VCaP (cell line): ENCODE measurements around the gene CMC1.

Experiments used
- H3K27ac ChIP-seq: fragments of 450-650 bp; 2 replicates; pipeline ENCODE4 v1.5.1; 2017
- CTCF ChIP-seq: fragments of 450-650 bp; conservative IDR thresholded peaks from 2 replicates; pipeline ENCODE4 v1.5.1; 2017; ENCODE audit warnings: mild to moderate bottlenecking, moderate library complexity

CMC1 gene

DNA sequence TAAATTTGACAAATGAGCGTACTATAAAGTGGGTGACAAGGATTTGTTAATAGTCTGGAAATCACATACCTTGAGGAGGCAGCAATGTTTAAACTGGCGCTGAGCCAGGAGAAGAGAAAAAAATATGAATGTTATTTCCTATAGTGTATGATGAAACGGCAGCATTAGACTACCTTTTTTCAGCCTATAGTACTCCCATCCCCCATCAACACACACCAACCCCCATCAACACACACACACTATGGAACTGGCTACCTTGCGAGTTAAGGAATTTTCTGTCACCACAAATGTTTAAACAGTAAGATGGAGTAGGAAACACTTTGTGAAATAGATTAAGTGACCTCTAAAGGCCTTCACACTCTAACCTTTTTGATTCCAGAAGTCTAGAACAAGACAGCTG is 60.3 kb downstream of the CMC1 start:
- TF ChIP-seq CTCF: no peak
- H3K27ac ChIP-seq: no peak overlapping the region

- TF ChIP-seq CTCF: no peak
- no peak overlapping the region for H3K27ac ChIP-seq
Measured at GRCh38 chr3:28308196-28308595, 66.8 kb downstream of the CMC1 start.

DNA sequence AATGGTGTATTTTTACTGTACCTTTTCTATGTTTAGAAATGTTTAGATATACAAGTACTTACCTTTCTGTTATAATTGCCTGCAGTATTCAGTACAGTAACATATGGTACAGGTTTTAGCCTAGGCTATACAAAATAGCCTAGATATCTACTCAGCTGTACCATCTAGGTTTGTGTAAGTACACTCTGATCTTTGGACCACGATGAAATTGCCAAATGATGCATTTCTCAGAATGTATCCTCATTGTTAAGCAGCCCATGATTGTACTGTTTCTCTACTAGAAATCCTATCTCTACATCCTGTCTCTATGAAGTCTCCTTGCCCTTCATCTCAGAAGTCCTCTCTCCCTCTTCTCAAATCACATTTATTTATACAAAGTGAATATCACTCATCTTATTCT is 74.3 kb downstream of the CMC1 start:
- TF ChIP-seq CTCF: no peak
- H3K27ac ChIP-seq: no peak overlapping the region

DNA sequence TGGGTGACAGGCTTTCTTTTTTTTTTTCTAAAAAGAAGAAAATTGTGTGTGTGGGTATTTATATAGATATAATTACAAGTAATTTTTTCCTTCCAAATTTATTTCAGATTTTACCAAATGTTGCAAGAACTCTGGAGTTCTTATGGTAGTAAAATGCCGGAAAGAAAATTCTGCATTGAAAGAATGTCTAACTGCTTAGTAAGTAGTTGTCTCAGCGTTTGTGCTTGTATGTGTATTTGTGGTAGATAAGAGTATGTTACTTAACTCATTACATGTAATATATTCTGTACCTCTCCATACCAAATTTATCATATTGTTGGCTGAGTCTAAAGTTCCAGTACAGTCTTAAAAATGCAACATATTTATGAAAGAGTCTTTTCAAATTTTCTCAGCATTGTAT is 74.8 kb downstream of the CMC1 start:
- TF ChIP-seq CTCF: no peak
- no peak overlapping the region for H3K27ac ChIP-seq

- no peak overlapping the region for H3K27ac ChIP-seq
- peak; percentile 85 for TF ChIP-seq CTCF
Measured at GRCh38 chr3:28317438-28318022, 76.1 kb downstream of the CMC1 start.

DNA sequence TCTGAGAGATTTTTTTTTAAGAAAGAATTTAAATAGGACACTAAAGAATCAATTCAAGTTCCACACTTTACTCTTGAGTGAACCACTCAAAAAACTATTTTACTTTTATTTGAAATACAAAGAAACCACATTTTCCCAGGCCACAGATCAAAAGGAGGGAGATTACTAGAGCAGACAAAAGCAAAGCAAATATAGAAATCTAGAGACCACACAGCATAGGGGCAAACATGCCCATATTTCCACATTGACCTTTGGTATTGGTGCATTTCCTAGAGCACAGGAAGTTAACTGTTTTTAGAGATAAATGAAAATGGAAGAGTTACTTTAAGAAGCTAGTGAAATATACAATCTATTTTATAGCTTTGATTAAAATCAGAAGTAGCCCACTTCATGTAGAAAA is 79.6 kb downstream of the CMC1 start:
- H3K27ac ChIP-seq: no peak overlapping the region
- TF ChIP-seq CTCF: no peak

DNA sequence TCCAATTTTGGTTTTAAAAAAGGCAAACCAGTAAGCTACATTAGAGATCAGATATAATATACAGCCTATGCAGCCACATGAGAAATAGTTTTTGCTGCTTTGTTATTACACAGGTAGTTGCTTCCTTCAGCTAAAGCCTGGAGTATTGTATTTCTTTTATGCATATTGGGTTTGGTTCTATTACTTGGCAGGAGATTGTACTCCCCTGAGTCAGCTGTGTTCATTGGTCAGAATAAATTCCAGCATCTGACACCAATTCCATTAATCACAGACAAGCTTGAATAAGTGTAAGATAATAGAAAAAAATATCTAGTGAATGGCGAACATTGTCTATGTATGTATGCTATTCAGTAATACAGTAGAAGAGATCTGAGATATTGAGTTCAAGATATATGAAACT is 81.0 kb downstream of the CMC1 start:
- no peak for TF ChIP-seq CTCF
- no peak overlapping the region for H3K27ac ChIP-seq
